T1000 (cell line): ENCODE data around the gene NAALADL1.
A peak's percentile ranks its signal among the peaks of the same experiment; 100 is the strongest.

Experiments
- DNase-seq: peaks from one replicate; lab custom pipeline; 2025; ENCODE audit warnings: mixed read lengths; lab: John Stamatoyannopoulos, UW

Gene NAALADL1

DNA sequence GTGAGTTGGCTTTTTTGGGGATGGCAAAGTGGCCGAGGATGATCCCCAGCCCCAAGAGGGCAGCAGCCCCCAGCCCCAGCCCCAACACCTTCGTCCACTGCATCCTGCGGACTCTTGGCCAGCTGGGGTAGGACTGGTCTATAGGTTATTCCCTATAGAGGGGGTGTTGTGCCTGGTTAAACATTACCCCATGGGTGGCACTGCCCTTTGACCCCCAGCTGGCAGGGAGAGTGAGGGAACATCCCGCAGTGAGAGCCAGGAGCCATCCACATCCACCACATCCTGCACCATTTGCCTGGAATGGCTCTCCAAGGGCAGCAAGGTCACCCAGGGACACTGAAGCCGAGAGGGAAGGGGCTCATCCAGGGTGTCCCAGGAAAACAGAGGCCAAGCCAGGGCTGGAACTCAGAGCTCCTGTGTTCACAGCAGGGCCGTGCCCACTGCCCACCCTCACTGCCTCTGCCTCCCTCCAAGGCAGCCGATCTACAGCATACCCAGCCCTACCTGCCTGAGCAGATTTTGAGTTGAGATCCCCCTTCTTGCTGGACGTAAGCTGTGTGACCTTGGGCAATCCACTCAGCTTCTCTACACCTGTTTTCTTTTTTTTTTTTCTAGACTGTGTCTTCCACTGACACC is at the start of gene NAALADL1:
TSS of gene NAALADL1 (minus strand) at position 135 of the 636 bp plus-strand sequence. CDS start at position 103, 32 bp downstream.
- no peak for DNase-seq

- no peak for DNase-seq
Measured at GRCh38 chr11:65107751-65108468, 49.6 kb upstream of the NAALADL1 start.

DNA sequence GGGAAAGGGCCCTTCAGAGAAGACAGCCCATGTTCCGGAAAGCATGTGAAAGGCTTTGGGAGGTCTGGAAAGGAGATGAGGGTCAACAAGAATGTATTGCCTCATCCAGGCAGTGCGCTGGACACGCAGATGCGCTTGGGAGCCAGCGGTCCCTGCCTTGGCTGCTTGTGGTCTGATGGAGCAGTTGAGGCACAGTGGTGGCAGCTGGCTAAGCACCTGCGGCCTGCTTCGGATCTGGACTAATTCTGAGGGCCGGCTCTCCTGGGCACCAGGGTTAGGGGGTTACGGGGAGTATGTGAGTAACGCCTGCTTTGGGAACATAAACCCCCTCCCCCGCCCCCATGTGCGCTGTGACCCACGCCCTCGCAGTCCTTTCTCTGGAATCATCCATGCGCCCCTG is 48.7 kb upstream of the NAALADL1 start:
- DNase-seq, result no peak

GRCh38 chr11:65104628-65105027 is 46.3 kb upstream of the NAALADL1 start:
- DNase-seq, result no peak

DNA sequence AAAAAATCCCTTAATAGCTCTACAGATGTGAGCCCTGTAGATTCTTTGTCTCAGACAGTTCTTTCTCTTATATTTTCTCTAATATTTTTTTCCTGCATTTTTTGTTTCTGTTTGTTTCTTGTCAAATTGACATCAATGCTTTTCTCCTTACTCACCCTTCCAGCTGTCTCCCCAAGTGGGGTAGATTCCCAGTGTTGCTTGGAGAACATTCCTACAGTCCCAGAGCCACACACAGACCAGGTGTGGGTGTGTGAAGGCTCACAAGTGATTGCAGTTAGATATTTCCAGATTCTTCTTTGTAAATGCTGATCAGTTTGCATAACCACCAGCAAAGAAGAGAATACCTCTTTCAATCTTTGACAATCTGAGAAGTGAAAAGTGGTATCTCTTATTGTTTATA is 45.1 kb upstream of the NAALADL1 start:
- DNase-seq, result no peak

DNA sequence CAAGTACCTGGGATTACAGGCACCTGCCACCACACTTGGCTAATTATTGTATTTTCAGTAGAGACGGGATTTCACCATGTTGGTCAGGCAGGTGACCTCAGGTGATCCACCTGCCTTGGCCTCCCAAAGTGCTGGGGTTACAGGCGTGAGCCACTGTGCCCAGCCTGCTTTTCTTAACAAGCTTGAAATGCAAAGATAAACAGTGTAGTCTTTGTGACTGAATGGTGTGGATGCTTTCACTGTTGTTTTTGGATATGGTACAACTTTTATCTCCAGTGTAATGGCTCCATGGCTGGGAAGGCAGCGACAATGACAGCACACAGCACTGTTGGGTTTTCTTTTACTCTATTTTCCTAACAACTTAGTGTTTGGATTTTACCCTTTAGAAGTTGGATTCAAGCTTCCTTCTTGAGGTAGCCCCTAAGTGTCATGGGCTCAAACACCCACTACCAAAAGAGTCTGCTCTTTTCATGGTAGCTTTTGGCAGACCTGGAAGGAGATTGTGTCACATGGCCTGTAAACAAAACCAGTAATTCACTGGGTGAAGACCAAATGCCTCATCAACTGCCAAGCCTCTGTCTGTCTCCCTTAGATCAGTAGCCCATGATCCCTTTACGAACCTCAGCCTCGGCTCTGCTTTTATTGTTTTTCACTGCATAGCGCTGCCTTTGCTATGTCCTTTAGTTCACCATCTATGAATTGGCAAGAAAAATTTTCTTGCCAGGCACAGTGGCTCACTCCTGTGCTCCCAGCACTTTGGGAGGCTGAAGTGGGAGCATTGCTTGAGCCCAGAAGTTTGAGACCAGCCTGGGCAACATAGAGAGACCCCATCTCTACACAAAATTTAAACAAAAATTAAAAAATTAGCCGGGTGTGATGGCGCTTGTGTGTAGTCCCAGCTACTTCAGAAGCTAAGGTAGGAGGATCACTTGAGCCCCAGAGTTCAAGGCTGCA is 44.1 kb upstream of the NAALADL1 start:
- no peak for DNase-seq

- no peak for DNase-seq
Measured at GRCh38 chr11:65100674-65101350, 42.5 kb upstream of the NAALADL1 start.

DNA sequence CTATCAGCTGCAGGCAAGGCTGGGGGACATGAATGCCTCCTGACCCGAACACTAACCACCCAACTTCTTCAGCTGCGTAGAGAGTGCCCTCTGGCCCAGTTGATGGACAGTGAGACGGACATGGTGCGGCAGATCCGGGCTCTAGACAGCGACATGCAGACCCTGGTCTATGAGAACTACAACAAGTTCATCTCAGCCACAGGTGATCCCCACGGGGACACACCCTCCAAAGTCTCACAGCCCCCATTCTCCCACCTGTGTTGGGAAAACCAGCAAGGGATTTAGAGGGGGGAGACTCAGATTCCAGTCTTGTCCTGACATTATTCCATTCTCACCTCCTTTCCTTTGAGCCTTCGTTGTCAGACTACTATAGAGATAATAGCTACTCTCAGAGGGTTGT is 38.6 kb upstream of the NAALADL1 start:
- no peak for DNase-seq

GRCh38 chr11:65095974-65096806 is 37.8 kb upstream of the NAALADL1 start, which contains the start of gene VPS51:
Gene VPS51, plus strand, starts transcription at chr11:65096214. Its CDS starts 37 bp downstream, at chr11:65096251.
- peak; percentile 63 for DNase-seq

DNA sequence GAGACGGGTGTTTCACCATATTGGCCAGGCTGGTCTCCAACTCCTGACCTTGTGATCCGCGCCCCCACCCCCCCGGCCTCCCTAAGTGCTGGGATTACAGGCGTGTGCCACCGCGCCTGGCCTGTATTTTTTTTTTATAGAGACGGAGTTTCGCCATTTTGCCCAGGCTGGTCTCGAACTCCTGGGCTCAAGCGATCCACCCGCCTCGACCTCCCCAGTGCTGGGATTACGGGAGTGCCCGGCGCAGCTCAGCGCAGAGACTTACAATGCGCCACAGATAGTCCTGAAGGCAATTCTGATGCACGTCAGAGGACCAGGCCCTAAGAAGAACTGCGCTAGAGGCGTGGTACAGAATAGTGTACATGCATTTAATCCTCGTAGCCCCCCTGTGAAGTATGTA is 37.1 kb upstream of the NAALADL1 start:
- DNase-seq, result no peak

DNA sequence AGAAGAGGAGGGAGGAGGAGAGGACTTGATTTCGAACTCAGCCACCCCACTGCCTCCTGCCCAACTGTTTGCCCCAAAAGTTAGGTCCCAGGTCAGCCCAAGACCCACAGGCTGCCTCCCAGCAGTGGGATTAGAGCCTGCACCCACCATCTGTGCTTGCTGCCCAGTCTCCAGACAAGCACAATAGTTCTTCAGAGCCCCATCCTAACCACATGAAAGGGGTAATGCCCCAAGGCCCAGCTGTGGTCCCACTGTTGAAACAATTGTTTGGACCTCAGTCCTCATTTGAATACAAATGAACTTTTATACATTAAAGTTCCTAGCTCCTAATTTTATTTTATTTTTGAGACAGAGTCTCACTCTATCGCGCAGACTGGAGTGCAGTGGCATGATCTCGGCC is 32.3 kb upstream of the NAALADL1 start:
- DNase-seq, result no peak

DNA sequence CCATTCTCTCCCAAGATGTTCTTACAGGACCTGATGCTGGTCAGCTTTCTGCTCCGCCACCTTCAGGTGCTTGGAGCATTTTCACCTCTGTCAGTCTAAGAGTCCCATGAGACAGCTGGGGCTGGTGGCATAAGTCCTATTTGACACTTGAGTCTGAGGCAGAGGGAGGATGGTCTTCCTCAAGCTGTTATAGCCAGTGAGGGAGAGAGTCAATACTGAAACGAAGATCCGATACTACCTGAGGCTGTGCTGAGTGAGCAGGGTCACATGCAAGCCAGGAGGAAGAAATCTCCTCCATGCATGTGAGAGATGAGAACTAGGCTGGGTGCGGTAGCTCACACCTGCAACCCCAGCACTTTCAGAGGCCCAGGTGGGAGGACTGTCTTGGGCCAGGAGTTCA is 31.3 kb upstream of the NAALADL1 start:
- DNase-seq, result no peak

- DNase-seq, result no peak
Measured at GRCh38 chr11:65087827-65088226, 29.5 kb upstream of the NAALADL1 start.

DNA sequence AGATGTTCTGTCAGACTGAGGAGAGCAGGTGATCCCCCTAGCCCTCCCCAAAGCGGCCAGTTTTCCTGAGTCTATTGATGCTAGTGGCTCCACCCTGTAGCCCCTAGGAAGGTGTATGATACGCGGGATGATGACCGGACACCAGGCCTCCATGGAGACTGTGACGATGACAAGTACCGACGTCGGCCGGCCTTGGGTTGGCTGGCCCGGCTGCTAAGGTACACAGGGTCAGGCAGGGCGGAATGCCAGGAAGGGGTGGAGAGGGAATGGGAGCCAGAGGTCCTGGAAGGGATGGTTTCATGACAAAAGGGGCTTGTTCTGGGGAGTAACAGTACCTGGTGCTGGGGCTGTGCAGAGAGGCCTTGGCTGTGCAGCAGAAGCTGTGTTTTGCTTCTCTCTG is 28.9 kb upstream of the NAALADL1 start:
- DNase-seq, result no peak

DNA sequence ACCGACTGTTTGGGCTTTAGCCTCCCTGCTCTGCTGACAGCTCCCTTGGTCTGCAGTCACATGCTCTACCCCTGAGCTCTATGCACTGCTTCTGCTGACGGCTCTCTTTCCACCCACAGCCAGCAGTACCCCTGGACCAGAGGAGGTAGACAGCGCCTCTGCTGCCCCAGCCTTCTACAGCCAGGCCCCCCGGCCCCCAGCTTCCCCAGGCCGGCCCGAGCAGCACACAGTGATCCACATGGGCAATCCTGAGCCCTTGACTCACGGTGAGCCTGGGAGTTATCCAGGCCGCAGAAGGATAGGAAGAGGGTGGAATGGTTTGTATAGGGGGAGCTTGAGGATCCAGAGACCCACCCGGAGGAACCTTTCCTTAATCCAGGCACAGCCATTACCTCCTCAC is 28.5 kb upstream of the NAALADL1 start:
- DNase-seq, result no peak

- DNase-seq, result no peak
Measured at GRCh38 chr11:65085446-65085845, 27.1 kb upstream of the NAALADL1 start.

DNA sequence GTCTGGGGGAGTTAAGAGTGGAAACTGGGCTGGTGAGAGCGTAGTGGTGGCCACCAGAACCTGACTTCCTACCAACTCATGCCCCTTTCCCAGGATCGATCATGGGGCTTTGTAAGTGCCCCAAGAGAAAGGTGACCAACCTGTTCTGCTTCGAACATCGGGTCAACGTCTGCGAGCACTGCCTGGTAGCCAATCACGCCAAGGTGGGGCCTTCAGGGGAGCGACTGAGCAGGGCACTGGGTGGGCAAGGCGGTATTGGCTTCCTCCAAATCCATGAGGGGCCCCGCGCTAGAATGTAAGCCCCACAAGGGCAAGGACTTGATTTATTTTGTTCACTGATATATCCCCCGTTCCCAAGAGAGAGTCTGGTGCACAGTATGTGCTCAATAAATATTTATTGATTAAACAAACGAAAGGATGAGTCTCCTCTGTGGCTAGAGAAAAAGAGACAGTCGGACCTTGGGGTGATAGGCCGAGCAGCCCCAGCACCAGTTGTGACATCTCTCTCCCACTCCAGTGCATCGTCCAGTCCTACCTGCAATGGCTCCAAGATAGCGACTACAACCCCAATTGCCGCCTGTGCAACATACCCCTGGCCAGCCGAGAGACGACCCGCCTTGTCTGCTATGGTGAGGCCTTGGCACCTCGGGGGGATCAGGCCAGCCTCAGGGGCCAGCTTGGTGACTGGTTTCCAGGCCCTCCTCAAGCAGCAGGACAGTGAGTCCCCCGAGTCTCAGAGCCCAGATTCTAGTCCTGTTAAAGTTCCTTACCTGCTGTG is 26.4 kb upstream of the NAALADL1 start:
- no peak for DNase-seq

- DNase-seq, result peak; percentile 95
Measured at GRCh38 chr11:65083834-65084597, 25.7 kb upstream of the NAALADL1 start, which contains the start of the genes CDCA5 and ZFPL1. Gene CDCA5, minus strand, starts transcription at chr11:65084040. Its CDS starts 62 bp downstream, at chr11:65083978. Gene ZFPL1, plus strand, starts transcription at chr11:65084222. Its CDS starts 477 bp downstream, at chr11:65084699.
